IPS DF 4.7 (cell line): ENCODE data around the gene REPS2.

Experiments
- DNase-seq: peaks from one replicate; pipeline ENCODE4 v3.0.0-alpha.2; 2013; ENCODE audit warnings: low spot score; ENCODE audit errors: extremely low read depth

REPS2 gene

GRCh38 chrX:17035111-17035510 is 88.7 kb downstream of the REPS2 start:
- DNase-seq: no peak

GRCh38 chrX:17036171-17036961 is 89.9 kb downstream of the REPS2 start:
- DNase-seq: no peak

- DNase-seq: no peak
These were observed 91.8 kb downstream of the REPS2 start for GRCh38 chrX:17038277-17038676.

GRCh38 chrX:17038681-17039161 is 92.3 kb downstream of the REPS2 start:
- no peak for DNase-seq

GRCh38 chrX:17039826-17040225 is 93.4 kb downstream of the REPS2 start:
- no peak for DNase-seq

- DNase-seq: no peak
These were observed 94.3 kb downstream of the REPS2 start for GRCh38 chrX:17040711-17041110.

GRCh38 chrX:17042037-17042436 is 95.6 kb downstream of the REPS2 start:
- no peak for DNase-seq

- peak; percentile 36 for DNase-seq
These were observed 100.1 kb downstream of the REPS2 start for GRCh38 chrX:17046478-17047097.

GRCh38 chrX:17047224-17047623 is 100.8 kb downstream of the REPS2 start:
- no peak for DNase-seq

- no peak for DNase-seq
These were observed 105.8 kb downstream of the REPS2 start for GRCh38 chrX:17052210-17052609.

GRCh38 chrX:17052793-17053192 is 106.3 kb downstream of the REPS2 start:
- DNase-seq: no peak

GRCh38 chrX:17053502-17053901 is 107.0 kb downstream of the REPS2 start:
- no peak for DNase-seq

GRCh38 chrX:17056868-17057608 is 110.6 kb downstream of the REPS2 start:
- DNase-seq: no peak

GRCh38 chrX:17062065-17062464 is 115.6 kb downstream of the REPS2 start:
- DNase-seq: no peak

GRCh38 chrX:17065100-17065499 is 118.6 kb downstream of the REPS2 start:
- DNase-seq: no peak

- DNase-seq: no peak
These were observed 121.1 kb downstream of the REPS2 start for GRCh38 chrX:17067534-17067933.

GRCh38 chrX:17072301-17072700 is 125.8 kb downstream of the REPS2 start:
- DNase-seq: no peak

- DNase-seq: no peak
These were observed 126.3 kb downstream of the REPS2 start for GRCh38 chrX:17072721-17073230.

GRCh38 chrX:17075004-17075403 is 128.5 kb downstream of the REPS2 start:
- no peak for DNase-seq

GRCh38 chrX:17077361-17077760 is 130.9 kb downstream of the REPS2 start:
- DNase-seq: no peak

GRCh38 chrX:17078031-17078720 is 131.7 kb downstream of the REPS2 start:
- DNase-seq: no peak
